ENCODE data around the gene MYO9B. TPM values are rescaled to one million over a fixed set of nuclear protein-coding genes. Genes with fewer than 3 reads are reported as not detected.
A peak's percentile ranks its signal among the peaks of the same experiment; 100 is the strongest.

Gene MYO9B, protein sequence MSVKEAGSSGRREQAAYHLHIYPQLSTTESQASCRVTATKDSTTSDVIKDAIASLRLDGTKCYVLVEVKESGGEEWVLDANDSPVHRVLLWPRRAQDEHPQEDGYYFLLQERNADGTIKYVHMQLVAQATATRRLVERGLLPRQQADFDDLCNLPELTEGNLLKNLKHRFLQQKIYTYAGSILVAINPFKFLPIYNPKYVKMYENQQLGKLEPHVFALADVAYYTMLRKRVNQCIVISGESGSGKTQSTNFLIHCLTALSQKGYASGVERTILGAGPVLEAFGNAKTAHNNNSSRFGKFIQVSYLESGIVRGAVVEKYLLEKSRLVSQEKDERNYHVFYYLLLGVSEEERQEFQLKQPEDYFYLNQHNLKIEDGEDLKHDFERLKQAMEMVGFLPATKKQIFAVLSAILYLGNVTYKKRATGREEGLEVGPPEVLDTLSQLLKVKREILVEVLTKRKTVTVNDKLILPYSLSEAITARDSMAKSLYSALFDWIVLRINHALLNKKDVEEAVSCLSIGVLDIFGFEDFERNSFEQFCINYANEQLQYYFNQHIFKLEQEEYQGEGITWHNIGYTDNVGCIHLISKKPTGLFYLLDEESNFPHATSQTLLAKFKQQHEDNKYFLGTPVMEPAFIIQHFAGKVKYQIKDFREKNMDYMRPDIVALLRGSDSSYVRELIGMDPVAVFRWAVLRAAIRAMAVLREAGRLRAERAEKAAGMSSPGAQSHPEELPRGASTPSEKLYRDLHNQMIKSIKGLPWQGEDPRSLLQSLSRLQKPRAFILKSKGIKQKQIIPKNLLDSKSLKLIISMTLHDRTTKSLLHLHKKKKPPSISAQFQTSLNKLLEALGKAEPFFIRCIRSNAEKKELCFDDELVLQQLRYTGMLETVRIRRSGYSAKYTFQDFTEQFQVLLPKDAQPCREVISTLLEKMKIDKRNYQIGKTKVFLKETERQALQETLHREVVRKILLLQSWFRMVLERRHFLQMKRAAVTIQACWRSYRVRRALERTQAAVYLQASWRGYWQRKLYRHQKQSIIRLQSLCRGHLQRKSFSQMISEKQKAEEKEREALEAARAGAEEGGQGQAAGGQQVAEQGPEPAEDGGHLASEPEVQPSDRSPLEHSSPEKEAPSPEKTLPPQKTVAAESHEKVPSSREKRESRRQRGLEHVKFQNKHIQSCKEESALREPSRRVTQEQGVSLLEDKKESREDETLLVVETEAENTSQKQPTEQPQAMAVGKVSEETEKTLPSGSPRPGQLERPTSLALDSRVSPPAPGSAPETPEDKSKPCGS (N-terminal part only)
- 100 to 1,000 TPM in 1 of 3 donors, 10 to 100 TPM in 2; 82.6 to 104 (median 91.4) TPM for total RNA-seq

DNA sequence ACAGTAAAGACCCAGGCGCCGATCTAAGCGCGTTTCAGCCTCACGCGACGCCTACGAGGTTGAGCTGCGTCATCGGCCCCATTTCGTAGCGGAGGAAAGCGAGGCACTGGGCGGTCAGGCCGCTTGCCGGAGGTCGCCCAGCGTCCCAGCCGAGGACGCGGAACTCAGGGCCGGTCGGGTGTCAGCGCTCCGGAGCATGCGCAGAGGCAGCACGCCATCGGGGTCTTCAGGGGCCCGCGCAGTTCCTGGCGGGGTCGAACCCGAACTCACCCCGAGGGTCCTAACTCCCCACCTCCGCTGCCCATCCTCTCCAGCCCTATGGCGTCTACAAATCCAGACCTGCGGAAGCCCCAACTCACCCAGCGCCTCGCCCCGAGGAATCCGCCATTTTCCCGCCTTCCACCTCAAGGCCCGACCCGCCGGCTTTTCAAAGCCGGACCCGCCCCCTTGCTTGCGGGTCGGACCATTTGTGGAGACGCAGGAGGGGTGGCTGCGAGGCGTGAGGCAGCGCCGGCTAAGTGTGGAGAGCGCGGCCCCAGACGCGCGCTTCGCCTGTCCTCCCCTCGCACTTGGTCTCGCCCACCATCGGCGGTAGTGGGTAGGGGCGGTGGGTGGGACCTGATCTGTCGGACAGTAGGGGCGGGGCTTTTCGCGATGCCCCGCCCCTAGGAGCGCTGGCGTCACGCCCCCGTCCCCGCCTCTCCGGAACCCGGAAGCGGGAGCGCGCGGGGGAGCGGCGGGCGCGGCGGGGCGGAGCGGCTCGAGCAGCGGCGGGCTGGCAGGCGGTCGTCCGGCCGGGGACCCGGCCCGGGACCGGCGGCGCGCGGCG lies at the start of gene MYO9B, which contains the start of gene HAUS8:
Gene MYO9B, plus strand, starts transcription at position 743 of the 829 bp plus-strand sequence. CDS start 25,941 bp downstream, outside the sequence.
Gene HAUS8, minus strand, starts transcription at position 418 of the 829 bp plus-strand sequence. Its CDS starts 30 bp downstream, at position 388.
- Mint-ChIP-seq H3K27me3 (ENCODE audit: low read depth) (no peaks in the 10 kb centered on the region), H3K4me1 (ENCODE audit: low read depth) (peaks cover 59% of the 10 kb centered on the region), H3K4me3 (peak within 1 kb of the TSS; percentile 98), H3K36me3 (ENCODE audit: insufficient read depth) (peaks cover 15% of the 10 kb centered on the region), H3K9me3 (no peaks in the 10 kb centered on the region)
- DNase-seq (peak; percentile 99), ATAC-seq (peak; percentile 79 to 83)

DNA sequence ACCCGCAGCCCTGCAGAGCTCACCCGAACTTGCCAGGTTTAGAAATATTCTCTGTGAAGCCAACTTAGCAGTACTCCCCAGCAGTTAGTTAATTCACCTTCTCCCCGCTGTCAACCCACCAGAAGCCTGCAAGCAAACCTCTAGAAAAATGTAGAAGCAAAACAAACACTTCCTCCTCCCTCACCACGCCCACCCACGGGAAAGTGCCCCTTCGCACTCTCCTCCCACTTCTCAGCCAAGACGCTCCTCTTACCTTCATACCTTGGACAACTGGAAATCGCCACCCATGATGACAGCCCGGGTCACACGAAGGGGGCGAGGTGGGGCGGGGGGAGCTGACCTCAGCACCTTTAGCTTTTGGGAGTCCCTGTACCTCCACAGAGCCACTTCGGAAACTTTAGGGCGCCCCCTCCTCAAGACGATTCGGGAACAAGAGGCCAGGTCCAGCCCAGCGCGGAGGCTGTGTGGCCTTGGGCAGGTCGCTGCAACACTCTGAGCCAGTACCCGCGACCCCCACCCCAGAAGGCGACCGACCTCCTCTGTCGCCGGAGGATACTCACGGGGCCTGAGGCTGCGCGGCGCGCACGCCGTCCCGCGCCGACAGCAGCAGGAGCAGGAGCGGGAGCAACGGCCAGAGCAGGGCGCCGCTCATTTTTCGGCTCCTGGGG lies 49.5 kb upstream of the MYO9B start:
- Mint-ChIP-seq H3K9me3 (peaks cover 19% of the 10 kb centered on the region), H3K4me1 (ENCODE audit: low read depth) (peaks cover 10% of the 10 kb centered on the region), H3K27me3 (ENCODE audit: low read depth) (peaks cover 50% of the 10 kb centered on the region), H3K4me3 (peak overlapping the region; percentile 73), H3K36me3 (ENCODE audit: insufficient read depth) (peaks cover 9% of the 10 kb centered on the region)
- peak; percentile 21 to 50 for ATAC-seq
- no peak for DNase-seq

DNA sequence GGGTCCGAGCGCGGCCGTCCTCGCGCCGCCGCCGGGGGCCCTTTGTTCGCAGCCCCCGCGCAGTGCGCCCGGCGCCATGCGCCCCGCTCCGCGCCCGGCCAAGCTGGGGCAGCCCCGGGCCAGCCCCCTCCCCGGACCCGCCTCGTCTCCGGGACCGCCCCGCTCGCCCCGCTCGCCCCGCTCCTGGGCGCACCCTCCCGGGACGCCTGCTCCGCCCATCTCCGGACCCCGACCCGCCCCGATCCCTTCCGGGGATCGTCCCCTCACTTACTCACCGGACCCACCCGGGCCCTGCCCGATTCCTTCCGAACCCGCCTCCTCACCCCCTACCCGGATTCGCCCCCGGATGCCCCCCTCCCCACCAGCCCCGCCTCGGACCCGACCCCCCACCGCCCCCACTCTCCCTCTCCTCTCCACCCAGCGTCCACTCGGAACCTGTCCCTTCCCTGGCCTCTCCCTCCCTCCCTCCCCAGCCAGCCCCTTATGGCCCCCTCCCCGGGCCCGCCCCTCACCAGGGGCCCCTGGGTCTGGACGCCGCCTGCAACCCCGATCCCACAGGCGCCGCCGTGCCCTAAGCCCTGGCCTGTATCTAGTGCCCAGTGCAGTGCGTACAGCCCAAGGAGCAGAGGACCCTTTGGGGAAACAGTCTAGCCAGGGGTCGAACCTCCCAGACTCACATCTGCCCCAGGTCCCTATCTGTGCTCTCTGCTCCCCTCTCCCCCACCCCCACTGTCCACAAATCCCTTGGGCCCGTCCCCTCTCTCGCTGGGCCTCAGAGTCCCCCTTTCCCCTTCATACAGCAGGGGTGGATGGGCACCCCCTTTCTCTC lies 48.7 kb upstream of the MYO9B start, which contains the start of gene CPAMD8:
Gene CPAMD8, minus strand, starts transcription at position 105 of the 829 bp plus-strand sequence. CDS start 168 bp downstream, outside the sequence.
- H3K4me1 Mint-ChIP-seq (ENCODE audit: low read depth) = peaks cover 10% of the 10 kb centered on the region
- H3K27me3 Mint-ChIP-seq (ENCODE audit: low read depth) = peaks cover 50% of the 10 kb centered on the region
- no peak for DNase-seq
- ATAC-seq = peak; percentile 52 to 66
- peak within 1 kb of the TSS; percentile 73 for H3K4me3 Mint-ChIP-seq
- H3K9me3 Mint-ChIP-seq = peaks cover 19% of the 10 kb centered on the region
- peaks cover 9% of the 10 kb centered on the region for H3K36me3 Mint-ChIP-seq (ENCODE audit: insufficient read depth)

DNA sequence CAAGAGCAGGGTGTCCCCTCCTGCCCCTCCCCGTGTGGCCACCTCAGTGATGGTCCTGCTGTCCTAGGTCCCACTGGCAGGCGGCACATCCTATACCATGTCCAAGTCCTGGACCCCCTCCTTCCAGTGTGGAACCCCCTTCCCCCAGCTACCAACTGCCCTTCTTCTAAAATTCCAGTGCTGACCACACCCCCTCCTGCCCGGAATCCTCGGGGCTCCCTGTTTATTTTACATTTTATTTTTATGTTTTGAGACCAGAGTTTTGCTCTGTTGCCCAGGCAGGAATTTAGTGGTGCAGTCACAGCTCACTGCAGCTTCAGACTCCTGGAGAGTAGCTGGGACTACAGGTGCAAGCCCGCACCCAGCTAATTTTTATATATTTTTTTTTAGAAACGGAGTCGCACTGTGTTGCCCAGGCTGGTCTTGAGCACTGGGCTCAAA lies 48.0 kb upstream of the MYO9B start:
- Mint-ChIP-seq H3K4me3 (peak overlapping the region; percentile 58), H3K27me3 (ENCODE audit: low read depth) (peaks cover 50% of the 10 kb centered on the region), H3K9me3 (peaks cover 19% of the 10 kb centered on the region), H3K4me1 (ENCODE audit: low read depth) (peaks cover 10% of the 10 kb centered on the region), H3K36me3 (ENCODE audit: insufficient read depth) (peaks cover 9% of the 10 kb centered on the region)
- no peak for ATAC-seq
- DNase-seq = no peak

DNA sequence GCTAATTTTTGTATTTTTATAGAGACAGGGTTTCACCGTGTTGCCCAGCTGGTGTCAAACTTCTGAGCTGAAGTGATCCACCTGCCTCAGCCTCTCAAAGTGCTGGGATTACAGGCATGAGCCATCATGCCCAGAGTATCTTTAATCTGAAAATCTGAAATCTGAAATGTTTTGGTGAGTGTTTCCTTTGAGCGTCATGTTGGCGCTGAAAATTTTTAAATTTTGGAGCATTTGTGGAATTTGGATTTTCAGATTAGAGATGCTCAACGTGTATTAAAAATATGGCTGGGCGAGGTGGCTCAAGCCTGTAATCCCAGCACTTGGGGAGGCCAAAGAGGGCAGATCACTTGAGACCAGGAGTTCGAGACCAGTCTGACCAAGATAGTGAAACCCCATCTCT lies 43.8 kb upstream of the MYO9B start:
- DNase-seq (no peak), ATAC-seq (no peak)
- peaks cover 23% of the 10 kb centered on the region for H3K27me3 Mint-ChIP-seq (ENCODE audit: low read depth)
- no peaks in the 10 kb centered on the region for H3K9me3 Mint-ChIP-seq
- H3K4me1 Mint-ChIP-seq (ENCODE audit: low read depth) = peaks cover 2% of the 10 kb centered on the region
- H3K36me3 Mint-ChIP-seq (ENCODE audit: insufficient read depth) = no peaks in the 10 kb centered on the region
- no peak overlapping the region for H3K4me3 Mint-ChIP-seq

DNA sequence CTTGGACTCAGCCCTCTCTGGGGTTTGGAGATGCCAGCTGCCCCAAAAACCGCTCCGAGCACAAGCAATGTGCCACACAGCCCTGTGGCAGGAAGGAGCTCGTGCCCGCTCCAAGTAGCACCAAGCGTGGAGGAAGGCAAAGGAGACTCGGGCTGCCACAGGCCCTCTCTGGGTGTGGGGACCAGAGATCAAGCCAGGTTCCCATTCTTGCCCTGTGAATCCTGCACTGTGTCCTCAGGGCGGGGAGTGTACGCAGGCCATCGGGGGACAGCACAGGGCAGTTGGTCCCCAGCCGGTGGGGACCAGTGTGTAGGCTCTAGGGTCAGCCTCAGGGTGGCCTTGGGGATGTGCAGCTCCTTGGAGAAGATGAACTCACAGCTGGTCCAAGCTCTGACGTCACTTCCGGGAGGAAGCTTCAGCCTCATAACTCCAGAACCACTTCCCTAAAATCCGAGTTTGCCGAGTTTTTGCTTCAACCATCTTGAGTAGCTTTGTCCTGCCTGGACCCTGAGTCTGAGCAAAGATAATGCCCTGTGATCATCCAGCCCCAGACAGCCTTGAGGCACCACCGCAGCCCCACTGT lies 39.6 kb upstream of the MYO9B start:
- no peaks in the 10 kb centered on the region for H3K4me1 Mint-ChIP-seq (ENCODE audit: low read depth)
- no peak for ATAC-seq
- H3K36me3 Mint-ChIP-seq (ENCODE audit: insufficient read depth) = no peaks in the 10 kb centered on the region

DNA sequence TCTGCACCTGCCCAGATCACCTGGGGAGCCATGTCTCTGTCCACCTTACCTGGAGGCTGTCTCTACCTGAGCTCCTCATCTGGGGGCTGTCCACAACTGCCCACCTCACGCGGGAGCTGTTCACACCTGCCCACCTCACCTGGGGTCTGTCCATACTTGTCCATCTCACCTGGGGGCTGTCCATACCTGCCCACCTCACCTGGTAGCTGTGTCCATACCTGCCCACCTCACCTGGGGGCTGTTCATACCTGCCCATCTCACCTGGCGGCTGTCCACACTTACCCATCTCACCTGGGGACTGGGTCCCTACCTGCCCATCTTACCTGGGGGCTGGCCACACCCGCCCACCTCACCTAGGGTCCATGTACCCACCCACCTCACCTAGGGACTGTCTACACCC lies 38.9 kb upstream of the MYO9B start:
- Mint-ChIP-seq H3K27me3 (ENCODE audit: low read depth) (peaks cover 7% of the 10 kb centered on the region), H3K4me3 (no peak overlapping the region), H3K36me3 (ENCODE audit: insufficient read depth) (no peaks in the 10 kb centered on the region), H3K9me3 (no peaks in the 10 kb centered on the region), H3K4me1 (ENCODE audit: low read depth) (no peaks in the 10 kb centered on the region)
- ATAC-seq (no peak), DNase-seq (no peak)

More for the DNA sequence above, 39.6 kb upstream of the MYO9B start:
- no peak for DNase-seq
- Mint-ChIP-seq H3K27me3 (ENCODE audit: low read depth) (peaks cover 7% of the 10 kb centered on the region), H3K4me3 (no peak overlapping the region), H3K9me3 (no peaks in the 10 kb centered on the region)

DNA sequence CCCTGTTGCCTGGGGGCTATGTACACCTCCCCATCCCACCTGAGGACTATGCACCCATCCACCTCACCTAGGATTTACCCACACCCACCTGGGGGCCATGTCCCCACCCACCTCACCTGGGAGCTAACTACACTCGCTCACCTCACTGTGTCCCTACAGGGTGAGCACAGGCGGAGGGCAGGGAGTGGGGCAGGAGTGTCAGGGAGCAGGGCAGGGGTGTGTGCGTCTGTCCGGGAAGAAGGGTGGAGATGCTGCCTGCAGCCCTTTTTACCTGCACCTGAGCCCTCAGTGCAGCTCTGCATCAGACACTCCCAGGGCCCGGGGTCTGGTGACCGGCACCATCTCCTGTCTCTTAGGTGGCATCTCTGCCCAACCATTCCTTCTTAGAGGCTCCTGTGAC lies 38.4 kb upstream of the MYO9B start:
- ATAC-seq (no peak), DNase-seq (no peak)
- H3K9me3 Mint-ChIP-seq = no peaks in the 10 kb centered on the region
- H3K36me3 Mint-ChIP-seq (ENCODE audit: insufficient read depth) = no peaks in the 10 kb centered on the region
- peaks cover 8% of the 10 kb centered on the region for H3K27me3 Mint-ChIP-seq (ENCODE audit: low read depth)
- H3K4me3 Mint-ChIP-seq = no peak overlapping the region
- no peaks in the 10 kb centered on the region for H3K4me1 Mint-ChIP-seq (ENCODE audit: low read depth)

DNA sequence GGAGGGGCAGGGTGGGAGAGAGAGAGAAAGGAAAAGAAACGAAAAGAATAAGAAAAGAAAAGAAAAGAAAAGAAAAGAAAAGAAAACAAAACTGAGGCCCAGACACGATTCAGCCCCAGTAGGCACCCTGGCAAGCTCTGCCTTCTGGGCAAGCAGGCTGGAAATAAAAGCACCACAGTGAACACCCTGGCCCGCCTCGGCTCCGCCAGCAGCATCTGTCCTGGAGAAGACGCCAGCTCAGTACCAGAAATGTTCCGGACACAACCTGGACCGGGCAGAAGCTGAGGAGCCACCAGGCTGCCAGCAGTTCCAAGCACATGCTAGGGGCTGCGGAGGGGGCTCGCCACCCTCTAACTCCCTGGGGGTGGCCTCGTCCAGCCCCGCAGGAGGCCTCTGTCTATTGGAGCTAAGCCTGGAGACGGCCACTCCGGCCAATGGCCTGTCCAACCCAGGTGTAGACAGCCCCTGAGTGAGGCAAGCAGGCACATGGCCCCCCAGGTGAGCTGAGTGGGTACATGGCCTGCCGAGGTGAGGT lies 37.5 kb upstream of the MYO9B start:
- ATAC-seq (no peak), DNase-seq (no peak)
- Mint-ChIP-seq H3K4me3 (no peak overlapping the region), H3K36me3 (ENCODE audit: insufficient read depth) (no peaks in the 10 kb centered on the region), H3K9me3 (no peaks in the 10 kb centered on the region), H3K4me1 (ENCODE audit: low read depth) (no peaks in the 10 kb centered on the region), H3K27me3 (ENCODE audit: low read depth) (peaks cover 8% of the 10 kb centered on the region)

DNA sequence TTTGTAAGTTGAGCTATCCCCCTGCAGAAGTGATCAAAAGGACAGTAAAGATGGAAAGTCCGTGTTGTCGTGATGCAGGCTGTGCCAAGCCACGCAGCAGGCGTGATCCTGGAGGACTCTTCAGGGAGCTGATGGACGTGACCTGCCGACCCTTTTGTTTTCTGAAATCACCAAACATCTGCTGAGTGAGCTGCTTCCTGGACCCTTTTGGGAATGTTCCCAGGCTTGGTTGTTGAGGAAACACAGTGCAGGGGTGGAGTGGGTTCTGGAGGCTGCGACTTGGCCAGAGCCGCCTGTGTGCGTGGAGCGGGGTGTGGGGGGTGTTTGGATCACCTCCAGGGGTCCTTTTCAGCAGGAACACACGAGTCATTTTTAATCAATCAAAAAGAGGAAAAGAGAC lies 33.6 kb upstream of the MYO9B start:
- no peaks in the 10 kb centered on the region for H3K4me1 Mint-ChIP-seq (ENCODE audit: low read depth)
- H3K9me3 Mint-ChIP-seq = no peaks in the 10 kb centered on the region
- DNase-seq (no peak), ATAC-seq (no peak)
- H3K27me3 Mint-ChIP-seq (ENCODE audit: low read depth) = peaks cover 8% of the 10 kb centered on the region
- H3K36me3 Mint-ChIP-seq (ENCODE audit: insufficient read depth) = no peaks in the 10 kb centered on the region
- no peak overlapping the region for H3K4me3 Mint-ChIP-seq

DNA sequence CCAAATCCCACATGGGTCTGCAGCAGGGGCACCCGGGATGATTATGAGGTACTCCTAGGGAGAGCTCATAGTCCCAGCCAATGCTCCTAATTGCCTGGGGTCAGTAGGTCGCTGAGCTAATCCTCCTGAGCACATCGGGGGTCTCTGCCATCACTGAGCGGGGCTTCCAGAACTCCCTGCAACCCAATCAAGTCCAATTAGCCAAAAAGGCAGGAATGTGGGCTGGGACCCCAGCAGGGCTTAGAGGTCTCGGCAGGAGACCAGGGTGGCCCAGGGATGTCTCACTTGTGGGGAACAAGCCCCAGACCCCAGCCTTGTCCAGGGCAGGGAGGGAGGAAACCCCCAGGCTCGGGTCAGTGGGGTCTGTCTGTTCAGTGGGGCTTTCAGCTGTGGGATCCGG lies 31.8 kb upstream of the MYO9B start:
- Mint-ChIP-seq H3K4me1 (ENCODE audit: low read depth) (no peaks in the 10 kb centered on the region), H3K4me3 (no peak overlapping the region), H3K9me3 (no peaks in the 10 kb centered on the region), H3K36me3 (ENCODE audit: insufficient read depth) (no peaks in the 10 kb centered on the region), H3K27me3 (ENCODE audit: low read depth) (peaks cover 3% of the 10 kb centered on the region)
- DNase-seq = no peak
- ATAC-seq = no peak

Data from activated T-cell treated with anti-CD3 and anti-CD28 coated beads, Interleukin-2, amount 50 U/mL, for 4 hours (primary cell).